Endothelial cell (in vitro differentiated cells): Measurements from ENCODE around the gene PDZD7. TPM values are rescaled to one million over a fixed set of nuclear protein-coding genes. Genes with fewer than 3 reads are reported as not detected.

Source experiments
- DNase-seq: peaks from one replicate; pipeline ENCODE4 v3.0.0; 2021; ENCODE audit warnings: low spot score
- H3K27ac Mint-ChIP-seq: one replicate; pipeline ENCODE4 v1.8.0; 2021; ENCODE audit warnings: mixed read lengths, inconsistent platforms; ENCODE audit not compliant: unreplicated experiment
- H3K27me3 Mint-ChIP-seq: one replicate; pipeline ENCODE4 v1.8.0; 2021; ENCODE audit warnings: mild to moderate bottlenecking, moderate library complexity, mixed read lengths, inconsistent platforms; ENCODE audit not compliant: unreplicated experiment
- H3K36me3 Mint-ChIP-seq: one replicate; pipeline ENCODE4 v1.8.0; 2021; ENCODE audit warnings: mild to moderate bottlenecking, low read depth, mixed read lengths, inconsistent platforms; ENCODE audit not compliant: unreplicated experiment
- H3K4me1 Mint-ChIP-seq: one replicate; pipeline ENCODE4 v1.8.0; 2021; ENCODE audit warnings: mild to moderate bottlenecking, mixed read lengths, inconsistent platforms; ENCODE audit not compliant: unreplicated experiment
- H3K4me3 Mint-ChIP-seq: one replicate; pipeline ENCODE4 v1.8.0; 2021; ENCODE audit warnings: mild to moderate bottlenecking, mixed read lengths, inconsistent platforms; ENCODE audit not compliant: unreplicated experiment
- H3K9me3 Mint-ChIP-seq: one replicate; pipeline ENCODE4 v1.8.0; 2021; ENCODE audit warnings: mixed read lengths, inconsistent platforms; ENCODE audit not compliant: unreplicated experiment
- CTCF ChIP-seq: fragments of 200-600 bp; sonication (generic); IDR thresholded peaks from one replicate; pipeline ENCODE4 v1.5.0; 2021; ENCODE audit warnings: antibody characterized with exemption; ENCODE audit not compliant: unreplicated experiment
- total RNA-seq: library from RNA; stranded (reverse); fragmentation: NEBNext Ultra II Directional; extraction: Animal tissue kit (Norgen Biotek cat#: 25700); gene quantifications from one replicate; pipeline ENCODE4 v1.2.1, GENCODE V29; 2021; ENCODE audit not compliant: unreplicated experiment

Gene PDZD7
- total RNA-seq, 1 donor from 2014 or later = 0.54 TPM

- TF ChIP-seq CTCF = peak; percentile 66
- peak; percentile 98 for DNase-seq
- Mint-ChIP-seq H3K4me1 (peaks cover 10% of the 10 kb centered on the region), H3K36me3 (no peaks in the 10 kb centered on the region), H3K4me3 (peak overlapping the region; percentile 25), H3K9me3 (no peaks in the 10 kb centered on the region), H3K27me3 (peaks cover 23% of the 10 kb centered on the region), H3K27ac (no peak overlapping the region)
Observed at GRCh38 chr10:101018600-101019439, 12.1 kb downstream of the PDZD7 start.

GRCh38 chr10:101018118-101018599 lies 12.8 kb downstream of the PDZD7 start:
- Mint-ChIP-seq H3K4me1 (peaks cover 14% of the 10 kb centered on the region), H3K36me3 (no peaks in the 10 kb centered on the region), H3K4me3 (peak overlapping the region; percentile 25), H3K27me3 (peaks cover 23% of the 10 kb centered on the region), H3K9me3 (no peaks in the 10 kb centered on the region), H3K27ac (no peak overlapping the region)
- DNase-seq = peak; percentile 25
- TF ChIP-seq CTCF = no peak

- Mint-ChIP-seq H3K4me3 (no peak overlapping the region), H3K9me3 (no peaks in the 10 kb centered on the region), H3K36me3 (no peaks in the 10 kb centered on the region), H3K27ac (no peak overlapping the region), H3K27me3 (peaks cover 23% of the 10 kb centered on the region), H3K4me1 (peaks cover 18% of the 10 kb centered on the region)
- no peak for TF ChIP-seq CTCF
- no peak for DNase-seq
Observed at GRCh38 chr10:101016814-101017213, 14.1 kb downstream of the PDZD7 start.

- peaks cover 18% of the 10 kb centered on the region for H3K4me1 Mint-ChIP-seq
- H3K36me3 Mint-ChIP-seq = no peaks in the 10 kb centered on the region
- H3K27me3 Mint-ChIP-seq = peaks cover 22% of the 10 kb centered on the region
- H3K27ac Mint-ChIP-seq = no peak overlapping the region
- no peak for TF ChIP-seq CTCF
- no peak for DNase-seq
- no peaks in the 10 kb centered on the region for H3K9me3 Mint-ChIP-seq
- H3K4me3 Mint-ChIP-seq = no peak overlapping the region
Observed at GRCh38 chr10:101015582-101015973, 15.4 kb downstream of the PDZD7 start.

- peaks cover 18% of the 10 kb centered on the region for H3K4me1 Mint-ChIP-seq
- no peak overlapping the region for H3K4me3 Mint-ChIP-seq
- H3K27me3 Mint-ChIP-seq = peaks cover 22% of the 10 kb centered on the region
- no peak for DNase-seq
- H3K27ac Mint-ChIP-seq = no peak overlapping the region
- TF ChIP-seq CTCF = no peak
- H3K36me3 Mint-ChIP-seq = no peaks in the 10 kb centered on the region
- no peaks in the 10 kb centered on the region for H3K9me3 Mint-ChIP-seq
Observed at GRCh38 chr10:101014966-101015581, 15.9 kb downstream of the PDZD7 start.
